Glutamatergic neuron (in vitro differentiated cells): ENCODE data around the gene IPO5. TPM values are rescaled to one million over a fixed set of nuclear protein-coding genes. Genes with fewer than 3 reads are reported as not detected.

Experiments used
- DNase-seq: peaks from one replicate; pipeline ENCODE4 v3.0.0; 2022
- H3K27ac Mint-ChIP-seq: one replicate; pipeline ENCODE4 v1.8.0; 2020; ENCODE audit warnings: mild to moderate bottlenecking, mixed read lengths, inconsistent platforms; ENCODE audit not compliant: unreplicated experiment
- H3K27me3 Mint-ChIP-seq: one replicate; pipeline ENCODE4 v1.8.0; 2020; ENCODE audit warnings: mild to moderate bottlenecking, moderate library complexity, mixed read lengths, inconsistent platforms; ENCODE audit not compliant: unreplicated experiment
- H3K36me3 Mint-ChIP-seq: one replicate; pipeline ENCODE4 v1.8.0; 2020; ENCODE audit warnings: mild to moderate bottlenecking, mixed read lengths, inconsistent platforms; ENCODE audit not compliant: unreplicated experiment
- H3K4me1 Mint-ChIP-seq: one replicate; pipeline ENCODE4 v1.8.0; 2020; ENCODE audit warnings: mild to moderate bottlenecking, low read depth, mixed read lengths, inconsistent platforms; ENCODE audit not compliant: unreplicated experiment
- H3K4me3 Mint-ChIP-seq: one replicate; pipeline ENCODE4 v1.8.0; 2020; ENCODE audit warnings: mild to moderate bottlenecking, mixed read lengths, inconsistent platforms; ENCODE audit not compliant: unreplicated experiment
- H3K9me3 Mint-ChIP-seq: one replicate; pipeline ENCODE4 v1.8.0; 2020; ENCODE audit warnings: mild to moderate bottlenecking, moderate library complexity, mixed read lengths, inconsistent platforms; ENCODE audit not compliant: unreplicated experiment
- long read RNA-seq: library from polyadenylated mRNA; unstranded; transcript quantifications from one replicate; pipeline ENCODE4 v2.0.0, GENCODE V29; 2020; ENCODE audit not compliant: unreplicated experiment
- total RNA-seq: library from RNA; stranded (reverse); fragmentation: NEBNext Ultra II Directional; extraction: Animal tissue kit (Norgen Biotek cat#: 25700); gene quantifications from one replicate; pipeline ENCODE4 v1.2.1, GENCODE V29; 2021; ENCODE audit not compliant: unreplicated experiment
- TF ChIP-seq, protein P1 (sequence below): fragments of 200-600 bp; sonication (generic); IDR thresholded peaks from one replicate; pipeline ENCODE4 v1.5.0; 2021; ENCODE audit not compliant: partially characterized antibody, unreplicated experiment

Gene IPO5
- total RNA-seq = 122 TPM
- long read RNA-seq, partial matches to known transcripts = 5 of 11 reads
- long read RNA-seq, other reads (novel, unspliced or antisense) = 2 of 11 reads

DNA sequence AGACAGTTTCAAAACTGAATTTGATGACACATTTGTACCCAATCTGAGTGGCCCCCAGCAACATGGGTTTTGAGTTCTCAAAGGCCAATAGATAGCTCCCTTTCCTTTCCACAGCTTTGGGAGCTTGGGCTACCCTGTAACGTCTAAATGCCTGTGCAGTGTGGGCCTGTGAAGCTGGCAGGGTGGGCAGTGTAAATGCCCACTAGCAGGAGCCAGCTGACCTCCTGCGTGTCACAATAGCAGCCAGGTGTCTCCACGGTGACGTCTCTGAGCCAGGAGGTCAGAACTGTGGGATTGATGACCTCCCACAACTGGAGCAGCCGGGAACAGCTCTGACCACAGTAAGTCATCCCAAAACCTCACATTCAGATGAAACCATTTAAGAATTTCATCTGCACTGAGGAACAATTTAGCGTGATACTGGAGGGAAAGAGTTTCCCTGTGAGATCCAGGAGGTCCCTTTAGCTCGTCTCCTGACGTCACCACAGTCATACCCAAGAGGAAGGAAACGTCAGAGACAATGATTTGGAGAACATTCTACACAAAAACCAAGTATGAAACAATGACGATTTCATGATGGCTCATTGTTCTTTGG lies at the start of gene IPO5:
Gene IPO5, plus strand, starts transcription at position 300 of the 595 bp plus-strand sequence. CDS start 23,022 bp downstream, outside the sequence.
- TF ChIP-seq, protein P1, sequence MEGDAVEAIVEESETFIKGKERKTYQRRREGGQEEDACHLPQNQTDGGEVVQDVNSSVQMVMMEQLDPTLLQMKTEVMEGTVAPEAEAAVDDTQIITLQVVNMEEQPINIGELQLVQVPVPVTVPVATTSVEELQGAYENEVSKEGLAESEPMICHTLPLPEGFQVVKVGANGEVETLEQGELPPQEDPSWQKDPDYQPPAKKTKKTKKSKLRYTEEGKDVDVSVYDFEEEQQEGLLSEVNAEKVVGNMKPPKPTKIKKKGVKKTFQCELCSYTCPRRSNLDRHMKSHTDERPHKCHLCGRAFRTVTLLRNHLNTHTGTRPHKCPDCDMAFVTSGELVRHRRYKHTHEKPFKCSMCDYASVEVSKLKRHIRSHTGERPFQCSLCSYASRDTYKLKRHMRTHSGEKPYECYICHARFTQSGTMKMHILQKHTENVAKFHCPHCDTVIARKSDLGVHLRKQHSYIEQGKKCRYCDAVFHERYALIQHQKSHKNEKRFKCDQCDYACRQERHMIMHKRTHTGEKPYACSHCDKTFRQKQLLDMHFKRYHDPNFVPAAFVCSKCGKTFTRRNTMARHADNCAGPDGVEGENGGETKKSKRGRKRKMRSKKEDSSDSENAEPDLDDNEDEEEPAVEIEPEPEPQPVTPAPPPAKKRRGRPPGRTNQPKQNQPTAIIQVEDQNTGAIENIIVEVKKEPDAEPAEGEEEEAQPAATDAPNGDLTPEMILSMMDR = no peak
- Mint-ChIP-seq H3K4me3 (no peak within 1 kb of the TSS), H3K9me3 (no peaks in the 10 kb centered on the region), H3K4me1 (no peaks in the 10 kb centered on the region), H3K27me3 (no peaks in the 10 kb centered on the region), H3K36me3 (peaks cover 5% of the 10 kb centered on the region), H3K27ac (no peak within 1 kb of the TSS)
- DNase-seq = no peak

DNA sequence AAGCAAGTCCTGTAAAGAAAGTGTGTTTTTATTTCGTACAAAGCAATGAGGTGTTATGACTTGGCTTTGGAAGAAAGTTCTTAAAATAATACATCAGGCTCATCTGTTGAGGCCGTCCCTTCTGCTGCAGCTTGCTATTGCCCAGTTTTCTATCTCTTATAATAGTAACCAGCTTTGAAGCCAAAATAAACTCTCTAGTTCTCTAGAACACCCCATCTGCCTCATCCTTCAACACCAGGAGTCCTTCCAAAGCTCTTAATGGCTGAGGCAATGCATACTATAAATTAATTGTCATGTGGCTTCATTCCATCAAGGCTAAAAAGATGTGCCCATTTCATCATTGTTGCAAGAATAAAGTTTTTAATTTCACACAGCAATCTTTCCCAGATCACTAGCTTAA lies 49.4 kb upstream of the IPO5 start:
- TF ChIP-seq, protein P1 = no peak
- H3K27me3 Mint-ChIP-seq = no peaks in the 10 kb centered on the region
- no peaks in the 10 kb centered on the region for H3K4me1 Mint-ChIP-seq
- H3K27ac Mint-ChIP-seq = no peak overlapping the region
- no peaks in the 10 kb centered on the region for H3K36me3 Mint-ChIP-seq
- no peaks in the 10 kb centered on the region for H3K9me3 Mint-ChIP-seq
- no peak overlapping the region for H3K4me3 Mint-ChIP-seq
- no peak for DNase-seq

DNA sequence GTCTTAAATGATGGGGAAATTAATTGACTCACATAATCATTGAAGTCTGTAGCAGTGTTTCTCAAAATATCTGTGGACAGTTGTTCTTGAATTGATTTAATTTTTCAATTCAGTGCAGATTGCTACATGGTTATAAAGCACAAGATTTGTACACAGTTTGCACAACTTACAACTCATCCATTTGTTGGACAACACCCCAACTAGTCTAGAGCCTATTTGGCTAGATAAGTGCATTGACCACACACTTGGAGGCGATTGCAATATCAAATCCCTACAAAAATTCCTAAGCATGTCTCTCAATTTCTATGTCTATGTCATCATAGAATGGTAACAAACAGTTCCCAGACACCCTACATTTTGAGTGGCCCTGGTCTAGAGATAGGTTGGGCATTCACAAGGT lies 48.0 kb upstream of the IPO5 start:
- TF ChIP-seq, protein P1 = no peak

DNA sequence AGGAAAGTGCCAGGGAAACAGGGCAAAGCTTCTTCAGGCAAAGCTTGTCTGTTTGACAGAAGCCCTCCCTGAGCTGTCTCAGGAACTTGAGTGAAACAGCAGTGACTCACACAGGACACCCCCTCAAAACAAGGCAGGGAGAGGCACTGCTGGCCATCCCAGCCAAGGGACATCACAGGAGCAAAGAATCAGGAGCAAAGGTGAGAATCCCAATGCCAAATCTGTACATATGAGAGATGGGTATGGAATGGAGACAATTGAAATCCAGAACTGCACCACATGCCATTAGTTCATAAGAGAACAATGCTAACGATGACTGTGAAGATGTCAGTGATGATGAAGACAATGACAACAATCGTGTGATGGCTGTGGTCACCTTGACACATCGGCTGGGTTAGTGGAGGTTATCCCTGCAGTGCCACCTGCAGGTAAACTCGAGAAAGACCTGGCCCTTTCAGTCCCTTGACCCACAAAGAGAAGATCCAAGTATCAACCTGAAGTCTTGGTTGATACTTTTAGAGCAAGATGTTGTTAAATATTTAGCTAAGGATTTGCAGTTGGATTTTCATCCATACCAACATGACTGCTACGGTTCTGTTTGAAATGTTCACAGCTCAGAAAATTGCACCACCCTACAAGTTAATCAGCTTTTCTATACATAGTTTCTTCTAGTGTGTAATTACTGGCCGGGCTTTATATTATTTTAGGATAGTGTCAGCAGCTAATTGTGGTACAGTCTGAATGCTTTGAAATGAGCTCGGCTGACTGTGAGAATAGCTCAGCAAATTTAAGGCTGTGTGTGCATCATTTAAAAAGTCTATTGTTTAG lies 42.0 kb upstream of the IPO5 start:
- Mint-ChIP-seq H3K4me1 (no peaks in the 10 kb centered on the region), H3K27me3 (no peaks in the 10 kb centered on the region), H3K9me3 (peaks cover 2% of the 10 kb centered on the region), H3K27ac (no peak overlapping the region), H3K4me3 (no peak overlapping the region), H3K36me3 (no peaks in the 10 kb centered on the region)
- peak; percentile 25 for DNase-seq
- TF ChIP-seq, protein P1 = peak; percentile 39

More for the DNA sequence above, 48.0 kb upstream of the IPO5 start:
- Mint-ChIP-seq H3K9me3 (no peaks in the 10 kb centered on the region), H3K27me3 (no peaks in the 10 kb centered on the region), H3K36me3 (no peaks in the 10 kb centered on the region), H3K4me3 (no peak overlapping the region), H3K27ac (no peak overlapping the region), H3K4me1 (no peaks in the 10 kb centered on the region)
- no peak for DNase-seq

DNA sequence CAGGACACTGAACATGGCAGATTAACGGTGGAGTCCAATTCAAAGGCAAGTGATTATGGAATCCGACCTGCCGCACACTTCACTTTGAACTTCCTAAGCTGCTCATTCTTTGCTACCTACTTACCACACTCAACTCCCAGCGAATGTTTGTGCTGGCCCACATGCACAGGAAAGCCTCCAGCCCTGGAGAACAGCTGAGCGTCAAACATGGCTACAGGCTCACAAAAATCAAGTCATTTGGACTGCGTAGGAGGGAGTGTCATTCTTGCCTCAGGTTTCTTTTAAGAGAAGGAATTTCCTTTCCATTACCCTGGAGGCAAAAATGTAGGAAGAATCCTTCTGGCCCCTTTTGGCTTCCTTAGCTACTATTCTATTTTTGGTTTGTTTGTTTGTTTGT lies 41.3 kb upstream of the IPO5 start:
- Mint-ChIP-seq H3K27me3 (no peaks in the 10 kb centered on the region), H3K4me1 (no peaks in the 10 kb centered on the region), H3K9me3 (peaks cover 2% of the 10 kb centered on the region), H3K36me3 (no peaks in the 10 kb centered on the region), H3K4me3 (no peak overlapping the region), H3K27ac (no peak overlapping the region)
- DNase-seq = no peak
- TF ChIP-seq, protein P1 = no peak
